ENCODE results near the gene TM9SF2. TPM values are rescaled to one million over a fixed set of nuclear protein-coding genes. Genes with fewer than 3 reads are reported as not detected.
"Not testable (repeated sequence)": the region's sequence is repeated elsewhere in the genome, so short reads cannot be mapped to it uniquely, and the experiment has no call there.

TM9SF2 gene
- total RNA-seq, 1 experiment from 2014 or later, result 84.6 TPM

- TF ChIP-seq EZH2 (IDR thresholded peaks at IDR 0.05; ENCODE audit: low read length, unreplicated experiment), result no peak
- TF ChIP-seq CTCF (conservative IDR thresholded peaks at IDR 0.05; ENCODE audit: low read depth, low read length), result no peak
- TF ChIP-seq EZH2phosphoT487 (IDR thresholded peaks at IDR 0.05; ENCODE audit: borderline replicate concordance, low read length), result no peak
- ATAC-seq, result no peak
- Histone ChIP-seq H3K4me3 (ENCODE audit: low read length) (no peak overlapping the region), H3F3A (ENCODE audit: low read length, unreplicated experiment) (no peaks in the 10 kb centered on the region), H3K27me3 (ENCODE audit: low read length) (no peaks in the 10 kb centered on the region), H3K4me2 (ENCODE audit: low read length) (no peak overlapping the region), H4K20me1 (ENCODE audit: low read length) (no peaks in the 10 kb centered on the region), H2AFZ (ENCODE audit: low read length) (no peak overlapping the region), H3K9me3 (ENCODE audit: low read length) (no peaks in the 10 kb centered on the region), H3K79me2 (ENCODE audit: low read length) (no peaks in the 10 kb centered on the region), H3K9me2 (replicated peaks; ENCODE audit: low read length) (no peaks in the 10 kb centered on the region), H3K27ac (ENCODE audit: low read length) (no peak overlapping the region), H3K4me1 (ENCODE audit: insufficient read depth, low read length) (no peaks in the 10 kb centered on the region), H3K9ac (ENCODE audit: low read length) (no peak overlapping the region), H3K36me3 (ENCODE audit: low read depth, low read length) (no peaks in the 10 kb centered on the region)
- intact Hi-C loops (cut with micrococcal nuclease), result no loop called here
- BruUV-seq (replicated peaks), result no TSS peak
- ChIA-PET POLR2A (ENCODE audit: unreplicated experiment) (no interaction called here), CTCF (interaction anchor here (0.6 kb wide), 1 partner anchor 94 kb away, joined by 4 read pairs; no protein-coding TSS in a partner anchor)
- DNase-seq, result no peak
Observed at GRCh38 chr13:99459099-99459850, 42.0 kb upstream of the TM9SF2 start.

GRCh38 chr13:99460802-99461201, 40.5 kb upstream of the TM9SF2 start:
- H3K27me3 ChIP-seq (ENCODE audit: low read length); H4K20me1 ChIP-seq (ENCODE audit: low read length); H3K9me3 ChIP-seq (ENCODE audit: low read length); CTCF ChIA-PET; H2AFZ ChIP-seq (ENCODE audit: low read length); H3K79me2 ChIP-seq (ENCODE audit: low read length); H3K4me1 ChIP-seq (ENCODE audit: insufficient read depth, low read length); H3K27ac ChIP-seq (ENCODE audit: low read length); H3K36me3 ChIP-seq (ENCODE audit: low read depth, low read length); ATAC-seq; H3K4me3 ChIP-seq (ENCODE audit: low read length); H3K4me2 ChIP-seq (ENCODE audit: low read length); H3K9me2 ChIP-seq (replicated peaks; ENCODE audit: low read length); BruUV-seq (replicated peaks); POLR2A ChIA-PET (ENCODE audit: unreplicated experiment); H3K9ac ChIP-seq (ENCODE audit: low read length); H3F3A ChIP-seq (ENCODE audit: low read length, unreplicated experiment); DNase-seq; intact Hi-C loops (cut with micrococcal nuclease): not testable (repeated sequence)

GRCh38 chr13:99463646-99464397, 37.5 kb upstream of the TM9SF2 start:
- Histone ChIP-seq H3K4me1 (ENCODE audit: insufficient read depth, low read length) (peaks cover 18% of the 10 kb centered on the region), H4K20me1 (ENCODE audit: low read length) (no peaks in the 10 kb centered on the region), H3K79me2 (ENCODE audit: low read length) (no peaks in the 10 kb centered on the region), H3K9me2 (replicated peaks; ENCODE audit: low read length) (no peaks in the 10 kb centered on the region), H2AFZ (ENCODE audit: low read length) (no peak overlapping the region), H3K36me3 (ENCODE audit: low read depth, low read length) (no peaks in the 10 kb centered on the region), H3K27me3 (ENCODE audit: low read length) (no peaks in the 10 kb centered on the region), H3K4me3 (ENCODE audit: low read length) (no peak overlapping the region), H3F3A (ENCODE audit: low read length, unreplicated experiment) (no peaks in the 10 kb centered on the region), H3K9me3 (ENCODE audit: low read length) (no peaks in the 10 kb centered on the region), H3K4me2 (ENCODE audit: low read length) (no peak overlapping the region), H3K27ac (ENCODE audit: low read length) (no peak overlapping the region), H3K9ac (ENCODE audit: low read length) (no peak overlapping the region)
- no peak for TF ChIP-seq CTCF (conservative IDR thresholded peaks at IDR 0.05; ENCODE audit: low read depth, low read length)
- TF ChIP-seq EZH2phosphoT487 (IDR thresholded peaks at IDR 0.05; ENCODE audit: borderline replicate concordance, low read length), result no peak
- TF ChIP-seq EZH2 (IDR thresholded peaks at IDR 0.05; ENCODE audit: low read length, unreplicated experiment), result no peak
- ChIA-PET POLR2A (ENCODE audit: unreplicated experiment) (no interaction called here), CTCF (no interaction called here)
- BruUV-seq (replicated peaks), result no TSS peak
- ATAC-seq (no peak), DNase-seq (no peak)
- intact Hi-C loops (cut with micrococcal nuclease), result no loop called here

All from PC-3 (cell line).